GM23248 (cell line): ENCODE results near the gene IFNLR1. TPM values are rescaled to one million over a fixed set of nuclear protein-coding genes. Genes with fewer than 3 reads are reported as not detected.

Experiments
- DNase-seq: peaks from one replicate; pipeline ENCODE4 v3.0.0-alpha.2; 2015
- H2AFZ ChIP-seq: fragments of 200-600 bp; sonication (generic); 2 replicates; pipeline ENCODE4 v1.6.1; 2016; ENCODE audit warnings: antibody characterized with exemption
- H3F3A ChIP-seq: fragments of 200-600 bp; sonication (generic); 2 replicates; pipeline ENCODE4 v1.6.1; 2016; ENCODE audit warnings: mild to moderate bottlenecking, antibody characterized with exemption, mixed run types; ENCODE audit not compliant: insufficient read depth
- H3K27ac ChIP-seq: fragments of 200-600 bp; sonication (generic); 2 replicates; pipeline ENCODE4 v1.5.1; 2016; ENCODE audit warnings: mild to moderate bottlenecking
- H3K27me3 ChIP-seq: fragments of 200-600 bp; sonication (generic); replicated peaks from 2 replicates; pipeline ENCODE4 v1.6.1; 2016; ENCODE audit warnings: mild to moderate bottlenecking; ENCODE audit not compliant: insufficient read depth
- H3K36me3 ChIP-seq: fragments of 200-600 bp; sonication (generic); 2 replicates; pipeline ENCODE4 v1.6.1; 2016; ENCODE audit warnings: low read depth, mild to moderate bottlenecking
- H3K4me1 ChIP-seq: fragments of 200-600 bp; sonication (generic); 2 replicates; pipeline ENCODE4 v1.6.1; 2016; ENCODE audit warnings: mild to moderate bottlenecking; ENCODE audit not compliant: insufficient read depth
- H3K4me2 ChIP-seq: fragments of 200-600 bp; sonication (generic); one replicate; pipeline ENCODE4 v1.6.1; 2016; ENCODE audit warnings: mild to moderate bottlenecking; ENCODE audit not compliant: unreplicated experiment
- H3K4me3 ChIP-seq: fragments of 200-600 bp; sonication (generic); 2 replicates; pipeline ENCODE4 v1.5.1; 2016; ENCODE audit warnings: mild to moderate bottlenecking
- H3K79me2 ChIP-seq: fragments of 200-600 bp; sonication (generic); 2 replicates; pipeline ENCODE4 v1.6.1; 2016; ENCODE audit warnings: mild to moderate bottlenecking; ENCODE audit not compliant: insufficient read depth
- H3K9ac ChIP-seq: fragments of 200-600 bp; sonication (generic); 2 replicates; pipeline ENCODE4 v1.6.1; 2016; ENCODE audit warnings: mild to moderate bottlenecking
- H3K9me2 ChIP-seq: fragments of 200-600 bp; sonication (generic); 2 replicates; pipeline ENCODE4 v1.6.1; 2016; ENCODE audit warnings: mixed run types, mild to moderate bottlenecking, moderate library complexity; ENCODE audit not compliant: insufficient read depth
- H3K9me3 ChIP-seq: fragments of 200-600 bp; sonication (generic); one replicate; pipeline ENCODE4 v1.6.1; 2017; ENCODE audit warnings: low read depth
- H4K20me1 ChIP-seq: fragments of 200-600 bp; sonication (generic); 2 replicates; pipeline ENCODE4 v1.6.0; 2016; ENCODE audit not compliant: insufficient read depth
- EZH2 ChIP-seq: fragments of 200-600 bp; sonication (generic); IDR thresholded peaks from 2 replicates; pipeline ENCODE4 v1.6.1; 2018; ENCODE audit warnings: antibody characterized with exemption, mild to moderate bottlenecking; ENCODE audit not compliant: insufficient read depth, poor library complexity, severe bottlenecking
- EZH2phosphoT487 ChIP-seq: fragments of 200-600 bp; sonication (generic); IDR thresholded peaks from 2 replicates; pipeline ENCODE4 v1.6.1; 2018; ENCODE audit warnings: antibody characterized with exemption, moderate library complexity, mild to moderate bottlenecking, low read depth; ENCODE audit not compliant: insufficient read depth
- WGBS, 2 experiments: methylation state at CpG; one replicate each; pipeline ENCODE4 v1.1.6; 2015 to 2017; ENCODE audit warnings: low lambda C conversion rate in 2 of 2, low coverage in 1 of 2; ENCODE audit errors: missing lambda C conversion rate in 2 of 2; 5-methylcytosine and 5-hydroxymethylcytosine counted together
- in situ Hi-C: fragments of 300-500 bp; cut with MboI; formaldehyde crosslinking; loops from 2 replicates; pipeline ENCODE4 v1.15.0; 2020
- polyA plus RNA-seq: library from polyadenylated mRNA; unstranded; fragments of >200 nt; fragmentation: Nextera tagmentation; extraction: Ambion mirVana; gene quantifications from 2 replicates; pipeline ENCODE4 v1.2.1, GENCODE V29; 2016
- total RNA-seq: library from RNA; depleted of rRNA; stranded (reverse); fragments of >200 nt; shearing (Covaris generic); gene quantifications from 2 replicates; pipeline ENCODE4 v1.2.3, GENCODE V29; 2014

The IFNLR1 gene
- total and polyA plus RNA-seq, 2 experiments from 2014 or later: not detected

GRCh38 chr1:24231701-24232100 is 44.6 kb upstream of the IFNLR1 start:
- in situ Hi-C loops: no loop called here
- no peak overlapping the region for H3K4me3 ChIP-seq
- H2AFZ ChIP-seq: no peak overlapping the region
- no peaks in the 10 kb centered on the region for H3K9me3 ChIP-seq
- H4K20me1 ChIP-seq: no peaks in the 10 kb centered on the region
- TF ChIP-seq EZH2: no peak
- TF ChIP-seq EZH2phosphoT487: no peak
- DNase-seq: no peak
- H3K79me2 ChIP-seq: no peaks in the 10 kb centered on the region
- H3K36me3 ChIP-seq: no peaks in the 10 kb centered on the region
- H3K27me3 ChIP-seq: no peaks in the 10 kb centered on the region
- 74 to 88% methylated on average over 3 of the region's 3 CpGs for WGBS, 2 experiments
- H3K9me2 ChIP-seq: no peaks in the 10 kb centered on the region
- H3K4me1 ChIP-seq: peaks cover 6% of the 10 kb centered on the region
- H3K4me2 ChIP-seq: no peak overlapping the region
- no peak overlapping the region for H3K9ac ChIP-seq
- H3F3A ChIP-seq: peaks cover 5% of the 10 kb centered on the region; the same call in 1 of the 2 replicates
- H3K27ac ChIP-seq: no peak overlapping the region

- Histone ChIP-seq H3K79me2 (no peaks in the 10 kb centered on the region), H3K36me3 (no peaks in the 10 kb centered on the region), H3K27ac (no peak overlapping the region), H3K9me2 (no peaks in the 10 kb centered on the region), H3F3A (no peaks in the 10 kb centered on the region), H2AFZ (no peak overlapping the region), H3K4me1 (no peaks in the 10 kb centered on the region), H3K9me3 (no peaks in the 10 kb centered on the region), H3K27me3 (peaks cover 11% of the 10 kb centered on the region), H3K4me2 (no peak overlapping the region), H3K4me3 (no peak overlapping the region), H4K20me1 (no peaks in the 10 kb centered on the region), H3K9ac (no peak overlapping the region)
- WGBS, 2 experiments: 68 to 72% methylated on average over 4 of the region's 4 CpGs
- DNase-seq: no peak
- in situ Hi-C loops: no loop called here
- TF ChIP-seq EZH2: no peak
- TF ChIP-seq EZH2phosphoT487: no peak
Observed at GRCh38 chr1:24228311-24228710, 41.2 kb upstream of the IFNLR1 start.

- H4K20me1 ChIP-seq: no peaks in the 10 kb centered on the region
- no peak overlapping the region for H3K9ac ChIP-seq
- no peaks in the 10 kb centered on the region for H3K9me3 ChIP-seq
- H3K27me3 ChIP-seq: peaks cover 14% of the 10 kb centered on the region
- H3K4me2 ChIP-seq: no peak overlapping the region
- H3F3A ChIP-seq: no peaks in the 10 kb centered on the region
- no peaks in the 10 kb centered on the region for H3K9me2 ChIP-seq
- H3K4me1 ChIP-seq: no peaks in the 10 kb centered on the region
- WGBS, 2 experiments: 88 to 90% methylated on average over 5 of the region's 5 CpGs
- H3K36me3 ChIP-seq: no peaks in the 10 kb centered on the region
- H3K27ac ChIP-seq: no peak overlapping the region
- H2AFZ ChIP-seq: no peak overlapping the region
- no peak for DNase-seq
- in situ Hi-C loops: no loop called here
- no peaks in the 10 kb centered on the region for H3K79me2 ChIP-seq
- H3K4me3 ChIP-seq: no peak overlapping the region
- TF ChIP-seq EZH2: no peak
- no peak for TF ChIP-seq EZH2phosphoT487
Observed at GRCh38 chr1:24226749-24227148, 39.7 kb upstream of the IFNLR1 start.

GRCh38 chr1:24224761-24225160 is 37.7 kb upstream of the IFNLR1 start:
- no peak overlapping the region for H3K4me2 ChIP-seq
- H3K79me2 ChIP-seq: no peaks in the 10 kb centered on the region
- no peaks in the 10 kb centered on the region for H3K9me3 ChIP-seq
- no peaks in the 10 kb centered on the region for H3K9me2 ChIP-seq
- TF ChIP-seq EZH2: no peak
- no peak for TF ChIP-seq EZH2phosphoT487
- H4K20me1 ChIP-seq: no peaks in the 10 kb centered on the region
- H2AFZ ChIP-seq: no peak overlapping the region
- WGBS, 2 experiments: 71 to 82% methylated on average over 4 of the region's 4 CpGs
- H3K4me1 ChIP-seq: no peaks in the 10 kb centered on the region
- peaks cover 14% of the 10 kb centered on the region for H3K27me3 ChIP-seq
- H3K4me3 ChIP-seq: no peak overlapping the region
- DNase-seq: no peak
- no peak overlapping the region for H3K9ac ChIP-seq
- H3K27ac ChIP-seq: no peak overlapping the region
- no peaks in the 10 kb centered on the region for H3F3A ChIP-seq
- H3K36me3 ChIP-seq: no peaks in the 10 kb centered on the region
- in situ Hi-C loops: no loop called here

- in situ Hi-C loops: no loop called here
Observed at GRCh38 chr1:24224086-24224485, 37.0 kb upstream of the IFNLR1 start.

More at GRCh38 chr1:24224086-24224485, 37.0 kb upstream of the IFNLR1 start:
- Histone ChIP-seq H4K20me1 (no peaks in the 10 kb centered on the region), H3K9me3 (no peaks in the 10 kb centered on the region), H3K9me2 (no peaks in the 10 kb centered on the region), H3K4me2 (no peak overlapping the region), H3K36me3 (no peaks in the 10 kb centered on the region), H3K79me2 (no peaks in the 10 kb centered on the region), H3K4me3 (no peak overlapping the region), H2AFZ (no peak overlapping the region), H3F3A (no peaks in the 10 kb centered on the region), H3K27me3 (peaks cover 14% of the 10 kb centered on the region), H3K9ac (no peak overlapping the region), H3K4me1 (no peaks in the 10 kb centered on the region), H3K27ac (no peak overlapping the region)
- DNase-seq: no peak
- TF ChIP-seq EZH2phosphoT487 (no peak), EZH2 (no peak)
- WGBS, 2 experiments: 68 to 73% methylated on average over 2 of the region's 2 CpGs
